HG03432 (cell line): ENCODE results near the gene COX20.

Experiments
- ATAC-seq: cut with Tn5 transposase; IDR thresholded peaks from one replicate; pipeline ENCODE4 v1.9.1; 2021; ENCODE audit warnings: mild to moderate bottlenecking, moderate library complexity; ENCODE audit not compliant: unreplicated experiment

Gene COX20

GRCh38 chr1:244850896-244851295 is 15.4 kb downstream of the COX20 start:
- no peak for ATAC-seq

- no peak for ATAC-seq
These were observed 16.2 kb downstream of the COX20 start for GRCh38 chr1:244851546-244852231.

GRCh38 chr1:244852694-244853093 is 17.2 kb downstream of the COX20 start:
- ATAC-seq: no peak

GRCh38 chr1:244854166-244854565 is 18.7 kb downstream of the COX20 start:
- ATAC-seq: no peak

GRCh38 chr1:244854865-244855578 is 19.6 kb downstream of the COX20 start:
- no peak for ATAC-seq

GRCh38 chr1:244857761-244858160 is 22.3 kb downstream of the COX20 start:
- no peak for ATAC-seq

GRCh38 chr1:244858357-244858756 is 22.9 kb downstream of the COX20 start:
- ATAC-seq: no peak

GRCh38 chr1:244860078-244860477 is 24.6 kb downstream of the COX20 start:
- ATAC-seq: no peak

- ATAC-seq: no peak
These were observed 25.6 kb downstream of the COX20 start for GRCh38 chr1:244860914-244861610.

GRCh38 chr1:244861683-244862082 is 26.2 kb downstream of the COX20 start:
- no peak for ATAC-seq

- no peak for ATAC-seq
These were observed 26.9 kb downstream of the COX20 start for GRCh38 chr1:244862354-244862698.

- ATAC-seq: peak; percentile 68
These were observed 27.4 kb downstream of the COX20 start for GRCh38 chr1:244862699-244863490.

GRCh38 chr1:244863491-244864252 is 28.2 kb downstream of the COX20 start:
- peak; percentile 11 for ATAC-seq

- peak; percentile 70 for ATAC-seq
These were observed 29.0 kb downstream of the COX20 start, which contains the start of gene HNRNPU for GRCh38 chr1:244864253-244865027. Gene HNRNPU, minus strand, starts transcription at chr1:244864543. Its CDS starts 236 bp downstream, at chr1:244864307.

GRCh38 chr1:244865028-244865371 is 29.5 kb downstream of the COX20 start:
- ATAC-seq: no peak

- no peak for ATAC-seq
These were observed 30.4 kb downstream of the COX20 start for GRCh38 chr1:244865820-244866219.

GRCh38 chr1:244866355-244866754 is 30.9 kb downstream of the COX20 start:
- ATAC-seq: no peak

GRCh38 chr1:244868484-244869363 is 33.3 kb downstream of the COX20 start:
- no peak for ATAC-seq

- no peak for ATAC-seq
These were observed 33.9 kb downstream of the COX20 start for GRCh38 chr1:244869364-244869827.
